Measurements from ENCODE around the gene PRMT7.

PRMT7 gene

DNA sequence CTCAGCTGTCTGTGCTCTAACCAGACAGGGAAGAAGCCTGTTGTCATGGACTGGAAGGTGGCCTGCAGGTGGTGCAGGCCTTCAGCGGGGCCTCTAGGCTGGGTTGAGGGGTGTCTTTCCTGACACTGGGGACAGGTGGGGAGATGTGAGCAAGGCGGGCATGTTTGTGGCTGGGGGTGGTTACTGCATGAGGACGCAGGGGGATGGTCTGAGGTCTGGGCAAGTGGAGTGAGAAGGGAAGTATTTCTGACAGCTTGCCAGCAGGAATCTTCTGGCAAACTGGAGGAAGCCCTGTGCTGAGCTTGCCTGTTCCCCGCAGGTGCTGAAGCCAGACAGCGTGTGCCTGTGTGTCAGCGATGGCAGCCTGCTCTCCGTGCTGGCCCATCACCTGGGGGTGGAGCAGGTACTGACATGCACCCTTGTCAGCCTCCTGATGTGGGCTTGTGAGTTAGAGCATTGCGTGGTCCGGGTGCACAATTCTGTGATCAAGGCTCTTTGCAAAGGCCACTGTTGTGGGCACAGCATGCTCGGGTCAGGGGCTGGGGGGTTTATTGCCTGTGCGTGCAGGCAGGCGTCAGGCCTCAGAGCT lies 36.2 kb downstream of the PRMT7 start:
- TF ChIP-seq, protein P1, sequence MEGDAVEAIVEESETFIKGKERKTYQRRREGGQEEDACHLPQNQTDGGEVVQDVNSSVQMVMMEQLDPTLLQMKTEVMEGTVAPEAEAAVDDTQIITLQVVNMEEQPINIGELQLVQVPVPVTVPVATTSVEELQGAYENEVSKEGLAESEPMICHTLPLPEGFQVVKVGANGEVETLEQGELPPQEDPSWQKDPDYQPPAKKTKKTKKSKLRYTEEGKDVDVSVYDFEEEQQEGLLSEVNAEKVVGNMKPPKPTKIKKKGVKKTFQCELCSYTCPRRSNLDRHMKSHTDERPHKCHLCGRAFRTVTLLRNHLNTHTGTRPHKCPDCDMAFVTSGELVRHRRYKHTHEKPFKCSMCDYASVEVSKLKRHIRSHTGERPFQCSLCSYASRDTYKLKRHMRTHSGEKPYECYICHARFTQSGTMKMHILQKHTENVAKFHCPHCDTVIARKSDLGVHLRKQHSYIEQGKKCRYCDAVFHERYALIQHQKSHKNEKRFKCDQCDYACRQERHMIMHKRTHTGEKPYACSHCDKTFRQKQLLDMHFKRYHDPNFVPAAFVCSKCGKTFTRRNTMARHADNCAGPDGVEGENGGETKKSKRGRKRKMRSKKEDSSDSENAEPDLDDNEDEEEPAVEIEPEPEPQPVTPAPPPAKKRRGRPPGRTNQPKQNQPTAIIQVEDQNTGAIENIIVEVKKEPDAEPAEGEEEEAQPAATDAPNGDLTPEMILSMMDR (conservative IDR thresholded peaks at IDR 0.05; ENCODE audit: control insufficient read depth, insufficient read depth, low read depth, low read length) = no peak

DNA sequence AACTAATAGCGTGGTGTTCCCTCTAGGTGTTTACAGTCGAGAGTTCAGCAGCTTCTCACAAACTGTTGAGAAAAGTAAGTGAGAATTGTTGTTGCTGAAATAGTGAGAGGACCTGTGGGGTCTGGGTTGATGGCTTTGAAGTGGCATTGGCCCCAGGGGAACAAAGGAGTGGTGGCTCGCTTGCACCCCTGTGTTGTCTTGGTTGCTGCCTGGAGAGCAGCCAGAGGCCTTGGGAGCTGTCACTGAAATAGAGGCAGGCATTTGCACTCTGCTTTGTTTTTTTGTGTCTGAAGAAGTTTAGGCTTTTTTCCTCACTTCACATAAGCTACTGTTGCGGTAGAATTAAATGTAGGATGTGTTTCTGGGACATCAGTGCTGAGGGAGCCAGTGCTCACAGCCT lies 36.8 kb downstream of the PRMT7 start:
- no peak for DNase-seq (ENCODE audit: low read depth)
- no peak overlapping the region for H3K4me3 ChIP-seq (ENCODE audit: control insufficient read depth, low read depth, low read length)
- TF ChIP-seq, protein P1 (conservative IDR thresholded peaks at IDR 0.05; ENCODE audit: control insufficient read depth, insufficient read depth, low read depth, low read length) = no peak

More for the DNA sequence above, 36.2 kb downstream of the PRMT7 start:
- no peak for DNase-seq (ENCODE audit: low read depth)
- H3K4me3 ChIP-seq (ENCODE audit: control insufficient read depth, low read depth, low read length) = no peak overlapping the region

DNA sequence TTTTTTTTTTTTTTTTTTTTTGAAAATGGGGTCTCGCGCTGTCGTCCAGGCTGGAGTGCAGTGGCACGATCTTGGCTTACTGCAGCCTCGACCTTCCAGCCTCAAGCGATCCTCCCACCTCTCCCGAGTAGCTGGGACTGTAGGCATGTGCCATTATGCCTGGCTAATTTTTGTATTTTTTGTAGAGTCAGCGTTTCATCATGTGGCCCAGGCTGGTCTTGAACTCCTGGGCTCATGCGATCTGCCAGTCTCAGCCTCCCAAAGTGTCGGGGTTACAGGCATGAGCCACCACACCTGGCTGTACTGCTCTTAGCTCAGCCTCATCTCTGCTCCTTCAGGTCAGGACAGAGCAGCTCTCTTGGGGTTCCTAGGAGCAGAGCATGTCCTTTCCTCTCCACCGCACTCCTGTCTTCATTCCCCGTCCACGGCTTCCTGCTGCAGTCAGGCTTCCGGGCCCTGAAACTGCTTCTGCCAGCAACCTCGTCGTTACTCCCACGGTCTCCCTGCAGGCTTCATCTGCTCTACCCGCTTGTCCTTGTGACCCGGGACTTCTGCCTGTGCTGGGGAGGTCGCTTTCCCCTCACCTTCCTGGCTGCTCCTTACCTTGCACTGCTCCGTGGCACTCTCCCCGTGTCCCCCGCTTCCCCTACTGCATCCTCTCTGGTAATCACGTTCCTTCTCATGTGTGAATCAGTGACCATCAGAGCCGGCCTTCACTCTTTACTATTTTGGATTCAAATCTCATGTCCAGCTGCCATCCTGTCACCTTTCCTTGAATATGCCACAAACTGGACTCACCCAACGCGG lies 38.0 kb downstream of the PRMT7 start:
- no peak for DNase-seq (ENCODE audit: low read depth)
- TF ChIP-seq, protein P1 (conservative IDR thresholded peaks at IDR 0.05; ENCODE audit: control insufficient read depth, insufficient read depth, low read depth, low read length) = no peak
- H3K4me3 ChIP-seq (ENCODE audit: control insufficient read depth, low read depth, low read length) = no peak overlapping the region

DNA sequence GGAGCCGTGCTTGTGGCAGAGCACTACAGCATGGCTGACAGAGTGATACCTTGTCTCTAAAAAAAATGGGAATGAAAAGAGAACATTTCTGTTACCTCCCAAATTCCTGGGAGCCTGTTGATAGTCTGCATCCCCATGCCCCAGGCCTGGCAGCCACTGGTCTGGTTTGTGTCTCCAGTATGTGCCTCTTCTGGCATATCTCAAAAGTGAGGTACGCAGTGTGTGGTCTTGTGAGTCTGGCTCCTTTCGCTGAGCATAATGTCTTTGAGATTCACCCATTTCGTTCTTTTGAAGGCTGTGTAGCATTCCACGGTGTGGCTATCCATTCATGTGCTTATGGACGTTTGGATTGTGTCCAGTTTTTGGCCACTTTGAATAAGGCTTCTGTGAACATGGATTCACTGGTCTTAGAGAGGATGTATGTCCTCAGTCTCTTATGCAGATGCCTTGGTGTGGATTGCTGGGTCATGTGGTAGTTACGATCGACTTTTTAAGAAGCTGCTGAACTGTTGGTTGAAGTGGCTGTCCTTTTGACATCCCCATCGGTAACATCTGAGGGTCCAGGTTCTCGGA lies 39.1 kb downstream of the PRMT7 start:
- TF ChIP-seq, protein P1 (conservative IDR thresholded peaks at IDR 0.05; ENCODE audit: control insufficient read depth, insufficient read depth, low read depth, low read length) = no peak
- no peak overlapping the region for H3K4me3 ChIP-seq (ENCODE audit: control insufficient read depth, low read depth, low read length)
- DNase-seq (ENCODE audit: low read depth) = no peak

DNA sequence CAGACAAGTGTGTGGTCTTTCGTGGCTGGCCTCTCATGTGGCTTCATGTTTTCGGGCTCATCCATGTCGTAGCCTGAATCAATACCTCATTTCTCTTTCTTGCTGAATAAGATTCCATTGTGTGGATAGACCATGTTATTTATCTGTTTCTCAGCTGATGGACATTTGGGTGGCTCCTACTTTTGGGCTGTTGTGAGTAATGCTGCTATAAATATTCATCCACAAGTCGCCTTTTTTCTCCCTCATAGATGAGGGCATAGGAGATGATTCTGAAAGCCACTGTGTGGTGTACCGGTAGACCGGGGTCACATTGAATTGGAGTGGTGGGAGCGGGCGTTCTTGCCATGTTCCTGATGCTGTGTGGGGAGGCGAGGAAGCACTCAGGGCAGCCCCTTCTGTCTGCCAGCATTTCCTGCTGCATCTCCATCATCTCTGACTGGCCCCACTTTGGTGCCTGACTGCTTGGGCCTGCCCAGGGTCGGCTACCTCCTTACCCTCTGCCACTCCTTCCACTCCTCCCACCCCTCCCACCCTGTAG lies 40.1 kb downstream of the PRMT7 start:
- H3K4me3 ChIP-seq (ENCODE audit: control insufficient read depth, low read depth, low read length) = no peak overlapping the region
- no peak for DNase-seq (ENCODE audit: low read depth)
- TF ChIP-seq, protein P1 (conservative IDR thresholded peaks at IDR 0.05; ENCODE audit: control insufficient read depth, insufficient read depth, low read depth, low read length) = no peak

DNA sequence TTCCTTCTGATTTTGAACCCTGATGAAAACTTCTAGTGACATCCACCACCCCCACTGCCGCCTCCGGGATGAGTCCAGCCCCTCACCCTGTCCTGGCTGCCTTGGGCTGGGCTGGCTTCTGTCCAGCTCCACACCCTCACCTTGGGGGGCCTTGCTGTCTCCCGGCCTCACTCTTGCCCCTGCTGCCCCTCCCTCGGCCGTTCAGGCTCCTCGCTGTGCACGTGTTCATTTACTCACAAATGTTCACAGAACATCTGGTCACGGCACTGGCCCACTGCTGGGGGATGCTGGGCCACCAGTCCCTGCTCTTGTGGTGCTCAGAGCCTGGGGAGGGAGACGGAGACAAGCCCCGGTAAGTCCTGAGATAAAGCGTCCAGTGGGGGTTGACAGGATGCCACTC lies 40.6 kb downstream of the PRMT7 start:
- DNase-seq (ENCODE audit: low read depth) = no peak
- no peak overlapping the region for H3K4me3 ChIP-seq (ENCODE audit: control insufficient read depth, low read depth, low read length)
- TF ChIP-seq, protein P1 (conservative IDR thresholded peaks at IDR 0.05; ENCODE audit: control insufficient read depth, insufficient read depth, low read depth, low read length) = no peak
